ENCODE results near the gene SMIM15.

SMIM15 gene

GRCh38 chr5:61160497-61160896 lies 1.8 kb downstream of the SMIM15 start:
- in situ Hi-C loops (cut with HindIII; ENCODE audit: low sequenced_read_pairs), result no loop called here

- in situ Hi-C loops (cut with HindIII; ENCODE audit: low sequenced_read_pairs), result no loop called here
Measured at GRCh38 chr5:61159836-61160235, 2.4 kb downstream of the SMIM15 start.

GRCh38 chr5:61159070-61159469 lies 3.2 kb downstream of the SMIM15 start:
- in situ Hi-C loops (cut with HindIII; ENCODE audit: low sequenced_read_pairs), result no loop called here

GRCh38 chr5:61151893-61152292 lies 10.4 kb downstream of the SMIM15 start:
- in situ Hi-C loops (cut with HindIII; ENCODE audit: low sequenced_read_pairs), result no loop called here

GRCh38 chr5:61148515-61148914 lies 13.8 kb downstream of the SMIM15 start:
- in situ Hi-C loops (cut with HindIII; ENCODE audit: low sequenced_read_pairs), result no loop called here

DNA sequence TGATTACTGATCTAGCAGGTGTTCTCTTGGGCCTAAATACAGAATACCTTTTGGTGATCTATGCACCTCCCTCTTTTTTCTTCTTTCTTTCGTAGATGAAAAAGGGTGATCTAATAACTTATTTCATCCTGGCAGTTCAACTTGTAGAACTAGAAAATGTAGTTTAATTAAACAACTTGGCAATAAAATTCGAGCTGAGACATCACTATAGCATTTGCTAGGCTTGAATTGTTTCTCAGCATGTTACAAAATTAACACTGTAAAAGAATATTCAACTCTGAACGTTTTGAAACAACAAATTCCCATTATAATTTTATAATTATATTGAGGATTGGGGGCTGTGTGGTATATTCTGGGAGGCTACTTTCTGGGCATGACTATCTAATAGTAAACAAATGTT lies 19.5 kb downstream of the SMIM15 start:
- in situ Hi-C loops (cut with HindIII; ENCODE audit: low sequenced_read_pairs), result no loop called here

- in situ Hi-C loops (cut with HindIII; ENCODE audit: low sequenced_read_pairs), result no loop called here
Measured at GRCh38 chr5:61142391-61142790, 19.9 kb downstream of the SMIM15 start.

GRCh38 chr5:61141801-61142200 lies 20.5 kb downstream of the SMIM15 start:
- in situ Hi-C loops (cut with HindIII; ENCODE audit: low sequenced_read_pairs), result no loop called here

DNA sequence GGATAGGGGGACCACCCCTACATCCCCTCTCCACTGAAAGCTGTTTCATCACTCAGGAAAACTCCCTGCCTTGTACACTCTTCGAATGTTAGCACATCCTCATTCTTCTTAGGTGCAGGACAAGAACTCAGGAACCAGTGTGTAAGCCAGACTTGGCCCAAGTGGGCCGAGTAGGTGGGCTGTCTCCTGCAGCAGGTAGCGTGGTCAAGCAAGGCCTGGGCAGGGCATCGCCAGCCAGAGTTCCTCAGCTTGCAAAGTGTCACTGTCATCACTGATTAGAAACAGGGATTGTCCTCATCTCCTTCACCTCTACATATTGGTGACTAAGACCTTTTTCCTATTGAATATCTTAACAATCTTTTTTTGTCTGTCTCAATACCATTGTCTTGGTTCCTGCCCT lies 22.3 kb downstream of the SMIM15 start:
- in situ Hi-C loops (cut with HindIII; ENCODE audit: low sequenced_read_pairs), result no loop called here

- in situ Hi-C loops (cut with HindIII; ENCODE audit: low sequenced_read_pairs), result no loop called here
Measured at GRCh38 chr5:61139094-61139873, 23.0 kb downstream of the SMIM15 start.

- in situ Hi-C loops (cut with HindIII; ENCODE audit: low sequenced_read_pairs), result no loop called here
Measured at GRCh38 chr5:61137835-61138234, 24.4 kb downstream of the SMIM15 start.

DNA sequence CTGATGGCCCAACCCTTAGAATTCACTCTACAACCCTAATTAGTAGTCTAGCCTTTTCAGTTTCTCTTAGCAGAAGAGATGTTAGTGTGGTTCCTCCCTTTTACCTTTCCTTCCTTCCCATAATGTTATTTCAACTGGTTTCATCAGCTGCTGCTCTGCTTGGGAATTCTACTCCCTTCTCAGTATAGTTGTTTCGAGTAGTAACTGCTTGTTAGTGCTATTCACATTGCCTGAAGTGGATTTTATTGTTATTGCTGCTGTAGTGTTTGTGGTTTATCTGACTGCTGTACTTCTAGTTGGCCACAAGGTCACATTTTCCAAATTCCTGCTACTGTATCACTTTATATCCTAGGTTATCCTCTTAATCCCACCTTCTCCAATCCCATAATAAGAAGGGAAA lies 29.7 kb downstream of the SMIM15 start:
- in situ Hi-C loops (cut with HindIII; ENCODE audit: low sequenced_read_pairs), result no loop called here

DNA sequence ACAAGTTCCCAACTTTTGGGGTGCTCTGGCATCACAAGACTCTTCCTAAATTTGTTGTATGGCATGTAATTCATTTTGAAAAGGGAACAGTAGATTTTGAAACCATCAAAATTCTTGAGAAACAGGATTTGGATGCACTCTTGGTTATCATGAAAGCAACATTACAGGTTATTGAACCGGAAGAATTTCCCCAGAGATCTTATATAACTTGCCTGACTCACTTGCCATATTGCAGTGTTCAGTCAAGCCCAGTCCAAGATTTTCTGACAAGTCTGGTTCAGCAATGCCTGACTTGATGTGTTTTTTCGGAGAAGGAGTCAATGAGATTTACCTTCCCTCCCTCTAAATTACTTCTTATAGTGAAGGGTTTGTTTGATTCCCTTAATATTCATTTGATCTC lies 32.0 kb downstream of the SMIM15 start:
- in situ Hi-C loops (cut with HindIII; ENCODE audit: low sequenced_read_pairs), result no loop called here

GRCh38 chr5:61123145-61123544 lies 39.1 kb downstream of the SMIM15 start:
- in situ Hi-C loops (cut with HindIII; ENCODE audit: low sequenced_read_pairs), result no loop called here

DNA sequence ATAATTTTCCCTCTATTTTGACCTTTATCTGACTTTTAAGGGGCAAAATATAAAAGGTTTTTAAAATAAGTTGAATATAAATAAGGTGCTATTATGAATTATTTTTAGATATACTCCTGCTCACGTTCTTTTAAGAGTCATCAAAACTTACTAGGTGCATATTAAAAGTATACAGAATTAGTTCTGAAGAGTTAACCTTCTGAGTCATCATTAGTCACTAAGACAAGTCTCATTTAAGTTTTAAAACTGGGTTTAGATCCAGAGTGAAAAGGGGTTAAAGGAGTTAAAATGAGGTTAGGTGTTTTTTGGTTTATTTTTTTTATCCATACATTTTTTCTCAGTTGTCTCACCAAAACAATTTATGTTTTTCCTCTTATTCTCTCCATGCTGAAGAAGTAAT lies 41.7 kb downstream of the SMIM15 start:
- in situ Hi-C loops (cut with HindIII; ENCODE audit: low sequenced_read_pairs), result no loop called here

DNA sequence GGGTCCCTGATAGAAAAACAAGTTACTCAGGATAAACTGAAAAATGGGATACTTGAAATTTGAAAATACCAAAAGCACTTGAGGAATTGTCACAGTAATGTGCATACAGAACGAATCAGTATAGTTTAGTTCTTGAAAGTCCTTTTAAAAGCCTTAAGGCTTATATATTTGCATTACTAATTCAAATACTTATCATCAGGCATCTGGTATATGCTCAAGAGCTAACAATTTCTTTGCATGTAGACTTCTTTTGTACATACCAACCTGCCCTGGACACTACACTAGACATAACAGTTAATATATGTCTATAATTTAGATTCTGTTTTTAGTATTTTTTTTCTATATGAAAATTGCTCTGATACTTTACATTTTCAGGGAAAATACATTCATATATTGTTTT lies 43.2 kb downstream of the SMIM15 start:
- in situ Hi-C loops (cut with HindIII; ENCODE audit: low sequenced_read_pairs), result no loop called here

GRCh38 chr5:61115968-61116367 lies 46.3 kb downstream of the SMIM15 start:
- in situ Hi-C loops (cut with HindIII; ENCODE audit: low sequenced_read_pairs), result no loop called here

GRCh38 chr5:61114441-61114840 lies 47.8 kb downstream of the SMIM15 start:
- in situ Hi-C loops (cut with HindIII; ENCODE audit: low sequenced_read_pairs), result no loop called here

Data from DLD1 (cell line).